WERI-Rb-1 (cell line): ENCODE measurements around the gene ABCB10.
A peak's percentile ranks its signal among the peaks of the same experiment; 100 is the strongest.

ENCODE experiments used
- DNase-seq: peaks from one replicate; pipeline ENCODE4 v3.0.0-alpha.2; 2020
- H3K27ac ChIP-seq: fragments of 250-450 bp; sonication (Bioruptor Pico); 2 replicates; pipeline ENCODE4 v1.5.1; 2020; ENCODE audit warnings: mild to moderate bottlenecking, moderate library complexity
- H3K27me3 ChIP-seq: fragments of 250-450 bp; sonication (Bioruptor Pico); 2 replicates; pipeline ENCODE4 v1.5.1; 2021; ENCODE audit warnings: mild to moderate bottlenecking, low read depth, moderate library complexity; ENCODE audit not compliant: insufficient read depth, severe bottlenecking
- H3K36me3 ChIP-seq: fragments of 250-450 bp; sonication (Bioruptor Pico); 2 replicates; pipeline ENCODE4 v1.5.1; 2020; ENCODE audit warnings: mild to moderate bottlenecking, moderate library complexity
- H3K4me3 ChIP-seq: 2 replicates; pipeline ENCODE4 v1.5.1; 2011; ENCODE audit warnings: low read depth, mild to moderate bottlenecking, control low read depth, low read length
- H3K9me3 ChIP-seq: fragments of 250-450 bp; sonication (Bioruptor Pico); 2 replicates; pipeline ENCODE4 v1.5.1; 2021; ENCODE audit warnings: mild to moderate bottlenecking, moderate library complexity; ENCODE audit not compliant: severe bottlenecking
- TF ChIP-seq, protein P1 (sequence below): IDR thresholded peaks from 2 replicates; pipeline ENCODE4 v1.5.1; 2011; ENCODE audit warnings: low read depth, mild to moderate bottlenecking, control low read depth, inconsistent platforms, low read length

Gene ABCB10

DNA sequence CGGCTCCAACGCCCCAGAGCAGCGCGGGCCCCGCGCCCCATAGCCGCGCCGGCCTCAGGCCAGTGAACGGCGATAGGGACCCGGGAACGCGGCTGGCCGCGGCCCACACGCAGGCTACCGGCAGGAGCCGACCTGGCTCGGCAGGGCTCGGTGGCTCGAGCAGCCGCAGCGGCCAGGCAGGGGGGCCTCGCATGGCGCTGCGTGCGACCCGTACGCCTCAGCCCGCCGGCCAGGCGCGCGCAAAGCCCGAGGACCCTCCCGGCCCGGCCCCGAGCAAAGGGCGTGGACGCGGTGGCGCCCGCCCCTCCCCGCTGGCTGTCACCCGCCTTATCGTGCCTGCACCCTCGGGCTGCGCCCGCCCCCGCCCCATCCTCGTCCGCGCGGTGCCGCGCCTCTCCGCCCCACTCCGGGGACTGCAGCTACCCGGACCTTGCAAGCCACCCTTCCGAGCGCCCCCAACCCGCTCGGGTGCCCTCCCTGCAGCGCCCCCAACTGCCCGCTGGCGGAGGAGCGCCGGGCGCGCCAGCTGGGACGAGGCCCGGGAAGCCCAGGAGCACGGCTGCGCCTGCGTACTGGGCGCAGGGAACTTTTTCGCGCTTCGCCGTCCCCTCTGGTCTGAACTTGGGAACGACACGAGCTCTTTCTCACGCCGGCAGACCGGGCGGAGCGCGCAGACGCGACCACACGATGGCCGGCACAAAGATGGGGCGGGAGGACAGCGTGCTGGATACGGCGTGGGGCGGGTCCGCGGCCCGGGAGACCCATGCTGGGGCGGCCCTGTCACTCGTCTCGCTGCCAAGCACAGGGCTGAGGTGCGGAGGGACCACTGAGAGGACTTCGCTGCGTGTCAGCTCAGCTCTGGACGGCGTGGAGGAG is at the start of gene ABCB10:
Gene ABCB10, minus strand, starts transcription at position 248 of the 876 bp plus-strand sequence. Its CDS starts 55 bp downstream, at position 193.
- peak within 1 kb of the TSS; percentile 63 for H3K4me3 ChIP-seq
- H3K9me3 ChIP-seq, result no peaks in the 10 kb centered on the region
- H3K36me3 ChIP-seq, result no peaks in the 10 kb centered on the region
- TF ChIP-seq, protein P1, sequence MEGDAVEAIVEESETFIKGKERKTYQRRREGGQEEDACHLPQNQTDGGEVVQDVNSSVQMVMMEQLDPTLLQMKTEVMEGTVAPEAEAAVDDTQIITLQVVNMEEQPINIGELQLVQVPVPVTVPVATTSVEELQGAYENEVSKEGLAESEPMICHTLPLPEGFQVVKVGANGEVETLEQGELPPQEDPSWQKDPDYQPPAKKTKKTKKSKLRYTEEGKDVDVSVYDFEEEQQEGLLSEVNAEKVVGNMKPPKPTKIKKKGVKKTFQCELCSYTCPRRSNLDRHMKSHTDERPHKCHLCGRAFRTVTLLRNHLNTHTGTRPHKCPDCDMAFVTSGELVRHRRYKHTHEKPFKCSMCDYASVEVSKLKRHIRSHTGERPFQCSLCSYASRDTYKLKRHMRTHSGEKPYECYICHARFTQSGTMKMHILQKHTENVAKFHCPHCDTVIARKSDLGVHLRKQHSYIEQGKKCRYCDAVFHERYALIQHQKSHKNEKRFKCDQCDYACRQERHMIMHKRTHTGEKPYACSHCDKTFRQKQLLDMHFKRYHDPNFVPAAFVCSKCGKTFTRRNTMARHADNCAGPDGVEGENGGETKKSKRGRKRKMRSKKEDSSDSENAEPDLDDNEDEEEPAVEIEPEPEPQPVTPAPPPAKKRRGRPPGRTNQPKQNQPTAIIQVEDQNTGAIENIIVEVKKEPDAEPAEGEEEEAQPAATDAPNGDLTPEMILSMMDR, result peak; percentile 72
- H3K27me3 ChIP-seq, result no peaks in the 10 kb centered on the region
- DNase-seq, result peak; percentile 91
- H3K27ac ChIP-seq, result peak within 1 kb of the TSS; percentile 87

DNA sequence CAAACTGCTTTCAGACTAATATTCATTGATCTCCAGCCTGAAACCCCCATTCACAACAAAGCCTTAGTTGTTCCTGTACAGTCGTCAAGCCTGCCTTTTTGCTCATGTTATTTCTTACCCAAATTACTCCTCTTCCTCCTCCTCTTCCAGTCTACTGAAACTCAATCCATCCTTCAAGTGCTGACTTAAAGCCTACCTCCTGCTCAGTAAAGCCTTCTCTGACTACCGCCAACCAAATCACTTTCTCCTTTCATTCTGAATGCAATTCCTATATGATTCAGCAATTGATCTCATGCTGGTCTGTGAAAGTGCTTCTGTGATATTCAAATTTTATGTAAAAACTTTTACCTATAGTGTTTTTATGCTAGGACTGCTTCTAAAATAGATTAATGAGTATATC is 48.9 kb upstream of the ABCB10 start:
- DNase-seq, result no peak
- Histone ChIP-seq H3K27me3 (no peaks in the 10 kb centered on the region), H3K4me3 (no peak overlapping the region), H3K27ac (no peak overlapping the region), H3K36me3 (peaks cover 6% of the 10 kb centered on the region; the same call in 1 of the 2 replicates), H3K9me3 (no peaks in the 10 kb centered on the region)
- TF ChIP-seq, protein P1, result no peak

GRCh38 chr1:229603371-229604005 is 45.0 kb upstream of the ABCB10 start:
- Histone ChIP-seq H3K4me3 (no peak overlapping the region), H3K27ac (no peak overlapping the region), H3K27me3 (no peaks in the 10 kb centered on the region), H3K9me3 (no peaks in the 10 kb centered on the region), H3K36me3 (no peaks in the 10 kb centered on the region; the same call in 1 of the 2 replicates)
- no peak for DNase-seq
- TF ChIP-seq, protein P1, result no peak

- H3K27me3 ChIP-seq, result no peaks in the 10 kb centered on the region
- H3K9me3 ChIP-seq, result no peaks in the 10 kb centered on the region
- H3K4me3 ChIP-seq, result no peak overlapping the region
- DNase-seq, result no peak
- no peak overlapping the region for H3K27ac ChIP-seq
- TF ChIP-seq, protein P1, result no peak
- no peaks in the 10 kb centered on the region; the same call in 1 of the 2 replicates for H3K36me3 ChIP-seq
These were observed 41.7 kb upstream of the ABCB10 start for GRCh38 chr1:229600229-229600628.

- Histone ChIP-seq H3K27ac (no peak overlapping the region), H3K27me3 (no peaks in the 10 kb centered on the region), H3K36me3 (no peaks in the 10 kb centered on the region; the same call in 1 of the 2 replicates), H3K4me3 (no peak overlapping the region), H3K9me3 (no peaks in the 10 kb centered on the region)
- TF ChIP-seq, protein P1, result no peak
- DNase-seq, result no peak
These were observed 40.9 kb upstream of the ABCB10 start for GRCh38 chr1:229599218-229599954.
